Stimulated activated CD4-positive, alpha-beta T cell treated with anti-CD3 and anti-CD28 coated beads, Interleukin-12 subunit alpha, Interleukin-12 subunit beta, amount 100 ng/mL, for 48 hours (primary cell): ENCODE results near the gene MYEF2.
A peak's percentile ranks its signal among the peaks of the same experiment; 100 is the strongest.

Experiments used
- DNase-seq, 3 donors: peaks; one replicate each; pipeline ENCODE4 v3.0.0-alpha.2; 2020; ENCODE audit warnings: low read depth in 2 of 3, low spot score in 1 of 3

Gene MYEF2

DNA sequence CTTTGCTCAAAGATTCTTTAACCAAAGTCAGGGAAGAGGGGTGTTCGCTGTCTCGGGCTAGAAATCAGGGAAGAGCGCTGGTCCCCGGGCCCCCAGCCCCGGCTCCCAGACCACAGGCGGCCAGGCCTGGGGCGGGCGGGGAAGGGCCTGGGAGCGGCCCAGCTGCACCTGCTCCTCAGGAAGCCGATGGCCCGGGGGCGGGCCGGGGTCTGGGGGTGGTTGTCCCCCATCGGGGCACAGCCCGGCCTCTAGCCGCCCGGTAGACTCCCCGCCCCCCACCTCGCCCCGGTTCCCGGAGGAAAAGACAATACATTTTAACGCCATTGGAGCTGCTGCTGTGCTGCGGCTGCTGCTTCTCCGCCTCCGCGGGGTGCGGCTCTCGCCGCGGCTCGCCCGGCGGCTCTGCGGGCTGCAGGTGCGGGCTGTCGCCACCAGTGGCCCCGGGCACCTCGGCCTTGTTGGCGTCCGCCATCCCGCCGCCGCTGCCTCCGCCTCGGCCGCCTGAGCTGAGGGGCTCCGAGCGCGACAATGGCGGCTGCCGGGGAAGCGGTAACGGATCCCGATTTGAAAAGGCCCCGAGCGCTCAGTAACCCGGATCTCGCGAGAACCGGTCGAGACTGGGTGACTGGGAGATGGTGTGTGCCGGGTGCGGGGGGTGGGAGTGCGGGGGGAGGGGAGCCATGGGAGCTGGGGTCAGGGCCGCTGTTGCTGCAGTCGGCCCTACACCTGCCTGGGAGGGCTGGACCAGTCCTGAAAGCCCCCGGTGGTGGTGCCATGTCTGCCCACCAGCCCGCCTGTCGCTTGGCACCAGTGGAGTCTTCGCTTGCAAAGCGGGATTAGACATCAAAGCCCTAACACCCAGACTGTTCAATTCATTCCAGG is at the start of gene MYEF2:
Gene MYEF2, minus strand, starts transcription at position 530 of the 882 bp plus-strand sequence. Its CDS starts 58 bp downstream, at position 472.
- DNase-seq: peak; percentile 48 to 60 (median 57)

DNA sequence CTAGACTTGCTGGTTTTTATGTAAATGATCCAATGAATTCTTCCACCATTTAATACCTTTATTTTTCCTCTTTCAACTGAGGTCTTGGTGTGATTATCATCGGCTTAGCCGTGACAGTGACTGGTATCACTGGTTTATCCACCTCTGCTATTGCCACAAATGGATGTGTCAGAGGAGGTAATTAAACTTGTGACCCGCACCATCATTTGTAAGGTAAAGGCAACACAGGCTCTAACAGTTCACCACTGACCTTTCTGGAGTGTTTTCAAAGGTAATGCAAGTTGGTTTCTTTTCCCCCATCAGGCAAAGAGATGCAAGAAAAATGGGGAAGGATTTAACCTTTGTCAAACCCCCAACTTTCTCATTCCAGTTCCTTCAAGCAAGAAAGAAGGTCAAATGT is 47.7 kb upstream of the MYEF2 start:
- DNase-seq: no peak

DNA sequence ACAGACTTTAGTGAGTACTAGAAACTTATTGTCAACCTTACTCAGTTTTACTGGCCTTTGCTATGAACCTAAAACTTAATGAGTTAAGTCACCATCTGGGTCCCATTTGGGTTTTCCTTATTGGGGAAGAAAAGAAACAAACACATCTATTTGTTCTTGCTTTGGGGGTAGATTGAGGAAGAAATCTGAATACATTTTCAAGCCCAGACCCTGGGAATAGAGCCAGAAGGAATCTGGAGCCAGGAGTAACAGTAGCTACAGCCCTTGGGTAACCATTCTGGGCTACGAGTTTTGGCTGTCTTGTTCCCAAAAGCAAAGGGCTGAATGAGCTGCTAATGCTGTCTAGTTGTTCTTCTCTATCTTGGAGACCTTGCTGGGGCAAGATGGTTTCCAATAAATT is 44.5 kb upstream of the MYEF2 start:
- no peak for DNase-seq

GRCh38 chr15:48221885-48222284 is 43.8 kb upstream of the MYEF2 start:
- no peak for DNase-seq

- no peak for DNase-seq
Observed at GRCh38 chr15:48221261-48221660, 43.2 kb upstream of the MYEF2 start.

GRCh38 chr15:48205981-48206380 is 27.9 kb upstream of the MYEF2 start, which contains the start of gene SLC12A1:
Gene SLC12A1, plus strand, starts transcription at chr15:48206302. Its CDS starts 1,418 bp downstream, at chr15:48207720.
- DNase-seq: no peak

GRCh38 chr15:48202068-48202467 is 24.0 kb upstream of the MYEF2 start:
- no peak for DNase-seq

DNA sequence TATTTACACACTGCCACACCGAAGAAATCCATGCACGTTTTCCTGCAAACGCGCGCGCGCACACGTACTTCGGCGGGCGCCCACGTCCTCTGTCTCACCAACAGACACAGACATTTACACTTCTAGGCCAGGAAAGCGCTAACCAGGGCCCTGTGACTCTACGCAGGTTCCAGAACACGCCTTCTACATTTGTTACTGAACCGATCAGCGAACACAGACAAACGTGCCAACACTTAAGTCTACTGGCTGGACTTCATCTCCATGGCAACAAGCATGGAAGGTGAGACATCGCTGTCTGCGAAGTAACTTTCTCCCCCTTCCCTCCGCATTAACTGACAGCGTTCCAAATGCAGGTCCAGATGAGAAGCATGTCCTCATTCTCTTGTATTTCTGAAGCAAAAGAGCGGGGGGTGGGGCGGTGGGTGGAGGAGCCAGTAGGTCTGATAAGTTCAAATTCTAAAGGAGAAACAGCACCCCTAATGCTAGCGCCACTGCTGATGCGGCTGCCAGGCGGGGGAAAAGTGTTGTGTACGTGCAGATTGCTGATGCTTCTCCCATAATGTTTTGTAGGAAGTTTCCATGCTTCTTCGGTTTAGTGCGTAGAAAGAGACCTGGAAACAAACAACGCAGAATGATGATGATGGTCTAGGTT is 13.6 kb upstream of the MYEF2 start, which contains the start of gene CTXN2:
Gene CTXN2, plus strand, starts transcription at position 92 of the 652 bp plus-strand sequence. CDS start 9,636 bp downstream, outside the sequence.
- DNase-seq: no peak

DNA sequence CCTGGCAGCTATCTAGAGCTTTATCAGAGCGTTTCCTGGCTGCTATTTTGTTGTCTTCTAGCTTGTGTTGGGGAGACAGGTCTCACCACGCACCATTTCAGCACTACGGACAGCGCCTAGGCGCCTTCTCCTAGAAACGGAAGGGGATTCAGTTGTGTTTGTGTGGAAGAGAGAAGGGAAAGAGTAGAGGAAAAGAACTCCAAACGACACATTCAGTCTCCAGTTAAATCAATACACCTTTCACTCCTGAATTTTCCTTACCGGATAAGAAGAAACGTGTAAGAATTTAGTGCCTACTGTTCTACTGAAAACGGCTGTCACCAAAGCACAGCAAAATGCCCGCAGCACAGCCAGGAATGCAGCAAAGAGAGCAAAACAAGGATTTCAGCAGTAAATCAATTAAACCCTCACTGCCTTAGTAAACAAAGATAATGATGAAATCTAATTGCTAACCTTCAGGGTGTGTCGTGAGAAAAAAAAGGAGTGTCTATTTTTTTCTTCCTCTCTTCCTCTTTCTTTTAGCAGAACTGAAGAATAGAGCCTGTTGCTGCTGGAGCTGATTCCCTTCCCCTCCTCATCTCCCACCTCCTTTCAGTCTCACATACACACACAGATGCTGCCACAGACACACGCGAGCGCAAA is 13.0 kb upstream of the MYEF2 start:
- peak in 2 of 3 donors; percentile 25 to 28 for DNase-seq

DNA sequence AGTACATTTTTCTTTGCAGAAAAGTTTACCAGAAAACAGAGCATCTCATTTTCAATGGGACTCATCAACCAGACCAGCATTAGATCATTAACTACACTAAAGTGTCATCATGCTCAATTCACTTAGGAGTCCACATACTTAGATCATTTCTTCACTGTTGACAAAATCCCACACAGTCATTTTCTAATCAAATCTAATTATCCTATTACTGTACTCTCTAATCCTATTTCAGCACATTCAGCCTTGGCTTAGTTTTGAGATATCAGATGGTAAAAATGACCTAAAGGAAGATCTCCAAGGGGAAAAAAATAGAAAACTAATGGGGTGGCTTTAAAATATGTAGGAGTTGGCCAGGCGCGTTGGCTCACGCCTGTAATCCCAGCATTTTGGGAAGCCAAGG is 8.2 kb upstream of the MYEF2 start:
- DNase-seq: no peak

- DNase-seq: no peak
Observed at GRCh38 chr15:48185529-48185928, 7.4 kb upstream of the MYEF2 start.

GRCh38 chr15:48182749-48183148 is 4.7 kb upstream of the MYEF2 start:
- no peak for DNase-seq

- DNase-seq: no peak
Observed at GRCh38 chr15:48178648-48178931, 495 bp upstream of the MYEF2 start.

DNA sequence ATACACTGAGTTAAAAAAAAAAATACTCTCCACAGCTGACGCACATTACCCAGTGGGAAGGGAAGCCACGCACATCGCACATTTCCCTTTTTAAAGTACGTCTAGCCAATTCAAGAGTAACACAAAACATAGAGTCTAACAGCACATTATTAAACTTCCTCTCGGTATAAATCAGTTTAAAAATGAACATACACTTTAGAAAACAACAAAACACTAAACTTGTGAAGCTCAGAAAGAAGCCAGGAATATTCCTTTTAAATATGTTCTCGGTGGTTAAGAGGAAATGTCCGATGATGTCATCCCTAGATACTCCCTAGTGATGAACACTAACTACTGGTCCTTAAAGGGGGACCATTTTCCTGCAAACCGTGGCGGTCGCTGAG is 721 bp downstream of the MYEF2 start:
- DNase-seq: no peak

DNA sequence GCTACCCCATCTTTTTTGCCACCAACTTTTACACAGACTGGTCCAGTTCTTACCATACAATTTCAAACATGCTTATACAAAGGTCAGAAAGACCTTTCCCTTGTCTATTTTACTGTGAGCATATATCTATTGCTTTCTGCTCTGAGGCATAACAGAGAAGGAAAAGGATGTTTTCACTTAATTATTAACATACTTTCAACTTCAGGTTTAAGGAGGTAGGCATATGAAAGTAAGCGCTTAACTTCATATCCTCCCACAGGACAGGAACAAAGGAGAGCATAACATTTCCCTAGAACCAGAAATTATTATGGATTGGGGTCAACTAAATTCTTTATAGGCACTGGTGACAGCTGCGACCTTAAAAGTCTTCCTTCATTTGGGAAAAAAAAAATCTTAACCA is 1.1 kb downstream of the MYEF2 start:
- no peak for DNase-seq

- DNase-seq: no peak
Observed at GRCh38 chr15:48176112-48176511, 2.0 kb downstream of the MYEF2 start.

- DNase-seq: no peak
Observed at GRCh38 chr15:48175126-48175525, 3.0 kb downstream of the MYEF2 start.

- DNase-seq: no peak
Observed at GRCh38 chr15:48170981-48171380, 7.1 kb downstream of the MYEF2 start.

- no peak for DNase-seq
Observed at GRCh38 chr15:48168616-48169015, 9.5 kb downstream of the MYEF2 start.

GRCh38 chr15:48153526-48153925 is 24.6 kb downstream of the MYEF2 start:
- DNase-seq: no peak

GRCh38 chr15:48149858-48150257 is 28.2 kb downstream of the MYEF2 start:
- no peak for DNase-seq

DNA sequence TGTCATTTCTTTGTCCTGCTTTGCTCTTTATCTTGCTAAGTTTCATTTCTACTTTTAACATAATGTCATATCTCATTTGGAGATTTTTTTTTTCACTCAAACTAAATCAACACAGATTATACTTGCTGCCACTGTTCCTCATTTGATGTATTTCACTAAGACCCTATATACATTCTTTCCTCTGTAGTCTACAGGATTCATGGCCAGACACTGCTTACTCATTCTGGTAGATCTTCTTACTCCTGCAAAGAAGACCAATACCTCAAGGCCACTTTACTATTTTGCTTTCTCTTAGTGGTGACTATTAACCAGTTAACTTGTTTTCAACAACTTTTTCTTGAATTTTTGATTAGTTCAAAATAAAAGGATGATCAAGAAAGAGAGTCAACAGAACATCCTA is 30.7 kb downstream of the MYEF2 start:
- no peak for DNase-seq
